B cell (primary cell): ENCODE measurements around the gene MRGPRG. TPM values are rescaled to one million over a fixed set of nuclear protein-coding genes. Genes with fewer than 3 reads are reported as not detected.

Source experiments
- ATAC-seq: fragments of 200-7000 bp; cut with Tn5 transposase; one replicate; pipeline ENCODE4 v1.10.0; 2021; ENCODE audit warnings: low read depth, mild to moderate bottlenecking, moderate number of reproducible peaks, moderate library complexity
- CTCF ChIA-PET: fragments of 350-600 bp; sonication (Branson Sonifier 250); formaldehyde crosslinking; loops from one replicate; lab custom pipeline; 2021; ENCODE audit warnings: antibody characterized with exemption, inconsistent platforms; lab: Charles Lee
- POLR2A ChIA-PET: fragments of 350-600 bp; sonication (Branson Sonifier 250); formaldehyde crosslinking; loops from one replicate; lab custom pipeline; 2021; ENCODE audit warnings: antibody characterized with exemption; lab: Charles Lee
- DNase-seq: peaks from one replicate; pipeline ENCODE4 v3.0.0; 2013
- H2AFZ ChIP-seq: 2 replicates; pipeline ENCODE4 v1.6.1; 2012; ENCODE audit warnings: mild to moderate bottlenecking, low read depth, low read length; ENCODE audit not compliant: insufficient read depth, poor library complexity, severe bottlenecking
- H3K27ac ChIP-seq, 2 donors: 1 replicate in 1 of 2; 2 replicates in 1 of 2; pipeline ENCODE4 v1.5.1; 2012 to 2013; ENCODE audit warnings: low read length in 2 of 2, mild to moderate bottlenecking in 2 of 2, moderate library complexity in 1 of 2
- H3K27me3 ChIP-seq, 4 experiments: fragments of 200-600 bp in 1 of 4; sonication (generic) in 1 of 4; replicated peaks in 1 of 4; 1 replicate in 2 of 4; 2 replicates in 2 of 4; pipeline versions ENCODE4 v1.6.1 to v1.7.0; 2013 to 2016; ENCODE audit warnings: low read length in 3 of 4, mild to moderate bottlenecking in 2 of 4, mixed read lengths in 1 of 4, moderate library complexity in 1 of 4; ENCODE audit not compliant: insufficient read depth in 4 of 4, control insufficient read depth in 3 of 4; ENCODE audit errors: control extremely low read depth in 1 of 4
- H3K36me3 ChIP-seq, 2 experiments: replicated peaks in 1 of 2; 1 replicate in 1 of 2; 2 replicates in 1 of 2; pipeline versions ENCODE4 v1.6.1 to v1.7.1; 2013; ENCODE audit warnings: low read length in 1 of 2; ENCODE audit not compliant: insufficient read depth in 2 of 2, control insufficient read depth in 1 of 2; ENCODE audit errors: control extremely low read depth in 1 of 2, extremely low read depth in 1 of 2
- H3K4me1 ChIP-seq, 2 donors: fragments of 200-600 bp in 1 of 2; sonication (generic) in 1 of 2; 1 replicate in 1 of 2; 2 replicates in 1 of 2; pipeline versions ENCODE4 v1.5.1 to v1.6.1; 2013 to 2017; ENCODE audit warnings: low read length in 2 of 2; ENCODE audit not compliant: control insufficient read depth in 2 of 2, insufficient read depth in 2 of 2
- H3K4me2 ChIP-seq: replicated peaks from 2 replicates; pipeline ENCODE3; 2012; ENCODE audit warnings: mild to moderate bottlenecking, low read depth, low read length; ENCODE audit not compliant: poor library complexity, severe bottlenecking
- H3K4me3 ChIP-seq, 5 experiments: fragments of 200-600 bp in 1 of 5; sonication (generic) in 1 of 5; 1 replicate in 3 of 5; 2 replicates in 2 of 5; pipeline versions ENCODE4 v1.5.1 to v1.7.0; 2011 to 2016; ENCODE audit warnings: low read length in 4 of 5, mild to moderate bottlenecking in 4 of 5, low read depth in 2 of 5, control low read depth in 1 of 5, moderate library complexity in 1 of 5; ENCODE audit not compliant: insufficient read depth in 1 of 5; ENCODE audit errors: control extremely low read depth in 1 of 5, extremely low read depth in 1 of 5
- H3K79me2 ChIP-seq: fragments of 200-600 bp; sonication (generic); one replicate; pipeline ENCODE4 v1.6.0; 2016; ENCODE audit warnings: low read length; ENCODE audit not compliant: control insufficient read depth, insufficient read depth
- H3K9ac ChIP-seq: fragments of 200-600 bp; sonication (generic); 2 replicates; pipeline ENCODE4 v1.6.1; 2017; ENCODE audit warnings: mild to moderate bottlenecking, low read length, moderate library complexity
- H3K9me3 ChIP-seq, 3 donors: one replicate each; pipeline versions ENCODE4 v1.6.1 to v1.7.1; 2013; ENCODE audit warnings: low read length in 2 of 3; ENCODE audit not compliant: control insufficient read depth in 2 of 3, insufficient read depth in 1 of 3; ENCODE audit errors: control extremely low read depth in 1 of 3
- H4K20me1 ChIP-seq: 2 replicates; pipeline ENCODE4 v1.6.0; 2012; ENCODE audit warnings: mild to moderate bottlenecking, low read length; ENCODE audit not compliant: insufficient read depth, control insufficient read depth, poor library complexity, severe bottlenecking
- H3K27ac Mint-ChIP-seq: one replicate; pipeline ENCODE4 v1.8.0; 2021; ENCODE audit warnings: mixed read lengths
- H3K27me3 Mint-ChIP-seq: one replicate; pipeline ENCODE4 v1.8.0; 2021; ENCODE audit warnings: mixed read lengths
- H3K4me1 Mint-ChIP-seq: one replicate; pipeline ENCODE4 v1.8.0; 2021; ENCODE audit warnings: mixed read lengths
- H3K4me3 Mint-ChIP-seq: one replicate; pipeline ENCODE4 v1.8.0; 2021; ENCODE audit warnings: mixed read lengths
- H3K9me3 Mint-ChIP-seq: one replicate; pipeline ENCODE4 v1.8.0; 2022; ENCODE audit warnings: mixed read lengths; ENCODE audit not compliant: insufficient read depth
- EZH2 ChIP-seq: IDR thresholded peaks from 2 replicates; pipeline ENCODE4 v1.6.1; 2012; ENCODE audit warnings: borderline replicate concordance, low read depth, mild to moderate bottlenecking, moderate library complexity, low read length; ENCODE audit not compliant: insufficient read depth, poor library complexity, severe bottlenecking
- WGBS: methylation state at CpG from one replicate; pipeline ENCODE4 v1.1.5; 2013; ENCODE audit warnings: missing lambda C conversion rate; ENCODE audit not compliant: insufficient coverage; 5-methylcytosine and 5-hydroxymethylcytosine counted together
- intact Hi-C: fragments of 100-400 bp; cut with micrococcal nuclease; formaldehyde crosslinking; loops from one replicate; pipeline ENCODE4 v1.10.0; 2022
- polyA plus RNA-seq: library from polyadenylated mRNA; depleted of rRNA; stranded (reverse); fragments of >200 nt; gene quantifications from 2 replicates; pipeline ENCODE4 v1.2.3, GENCODE V29; 2012
- total RNA-seq, 2 donors: library from RNA; stranded (reverse); fragments of 120-200 nt in 1 of 2; gene quantifications; 1 replicate in 1 of 2; 2 replicates in 1 of 2; pipeline versions ENCODE4 v1.2.3 to v1.2.4, GENCODE V29; 2013 to 2022
- TF ChIP-seq, protein P1 (sequence below): fragments of 200-600 bp; IDR thresholded peaks from one replicate; pipeline ENCODE4 v1.8.0; 2022; ENCODE audit warnings: antibody characterized with exemption, mild to moderate bottlenecking

MRGPRG gene
- total and polyA plus RNA-seq, 2 donors (not counting 1 experiment from before 2014, with no cell fraction given): not detected

GRCh38 chr11:3237119-3237518 lies 18.5 kb upstream of the MRGPRG start:
- Histone ChIP-seq H3K27ac (no peak overlapping the region), H4K20me1 (no peaks in the 10 kb centered on the region), H3K36me3 (no peaks in the 10 kb centered on the region), H3K9me3 (no peaks in the 10 kb centered on the region), H3K79me2 (no peaks in the 10 kb centered on the region), H3K9ac (no peak overlapping the region), H3K27me3 (no peaks in the 10 kb centered on the region), H3K4me1 (no peaks in the 10 kb centered on the region), H2AFZ (no peak overlapping the region), H3K4me2 (no peak overlapping the region), H3K4me3 (no peak overlapping the region)
- intact Hi-C loops: no loop called here
- Mint-ChIP-seq H3K4me3 (no peak overlapping the region), H3K9me3 (no peaks in the 10 kb centered on the region), H3K27ac (no peak overlapping the region), H3K4me1 (no peaks in the 10 kb centered on the region), H3K27me3 (peaks cover 11% of the 10 kb centered on the region)
- ChIA-PET CTCF (no interaction called here), POLR2A (no interaction called here)
- ATAC-seq (no peak), DNase-seq (no peak)
- no CpG with 5 or more reads among the region's 2 CpGs for WGBS
- TF ChIP-seq, protein P1, sequence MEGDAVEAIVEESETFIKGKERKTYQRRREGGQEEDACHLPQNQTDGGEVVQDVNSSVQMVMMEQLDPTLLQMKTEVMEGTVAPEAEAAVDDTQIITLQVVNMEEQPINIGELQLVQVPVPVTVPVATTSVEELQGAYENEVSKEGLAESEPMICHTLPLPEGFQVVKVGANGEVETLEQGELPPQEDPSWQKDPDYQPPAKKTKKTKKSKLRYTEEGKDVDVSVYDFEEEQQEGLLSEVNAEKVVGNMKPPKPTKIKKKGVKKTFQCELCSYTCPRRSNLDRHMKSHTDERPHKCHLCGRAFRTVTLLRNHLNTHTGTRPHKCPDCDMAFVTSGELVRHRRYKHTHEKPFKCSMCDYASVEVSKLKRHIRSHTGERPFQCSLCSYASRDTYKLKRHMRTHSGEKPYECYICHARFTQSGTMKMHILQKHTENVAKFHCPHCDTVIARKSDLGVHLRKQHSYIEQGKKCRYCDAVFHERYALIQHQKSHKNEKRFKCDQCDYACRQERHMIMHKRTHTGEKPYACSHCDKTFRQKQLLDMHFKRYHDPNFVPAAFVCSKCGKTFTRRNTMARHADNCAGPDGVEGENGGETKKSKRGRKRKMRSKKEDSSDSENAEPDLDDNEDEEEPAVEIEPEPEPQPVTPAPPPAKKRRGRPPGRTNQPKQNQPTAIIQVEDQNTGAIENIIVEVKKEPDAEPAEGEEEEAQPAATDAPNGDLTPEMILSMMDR: no peak
- TF ChIP-seq EZH2: no peak

DNA sequence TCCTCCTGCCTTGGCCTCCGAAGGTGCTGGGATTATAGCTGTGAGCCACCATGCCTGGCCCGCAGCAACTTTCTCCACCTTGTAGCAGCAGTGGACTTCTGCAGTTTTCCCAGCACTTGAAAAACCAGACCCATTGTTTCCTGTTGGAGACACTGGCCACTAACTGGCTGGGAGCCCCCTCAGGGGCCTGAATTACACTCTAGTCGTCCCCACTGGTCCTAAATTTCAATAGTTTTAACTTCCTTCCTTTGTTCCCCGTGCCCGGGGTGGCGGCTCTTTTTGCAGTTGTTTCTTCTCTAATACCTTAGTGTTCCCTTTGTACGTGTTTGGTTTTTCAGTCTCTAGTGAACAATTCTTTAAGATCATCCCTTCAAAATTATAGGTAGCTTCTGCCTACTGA lies 16.2 kb upstream of the MRGPRG start:
- no peaks in the 10 kb centered on the region for H3K36me3 ChIP-seq
- intact Hi-C loops: no loop called here
- H3K79me2 ChIP-seq: no peaks in the 10 kb centered on the region
- POLR2A ChIA-PET: no interaction called here
- TF ChIP-seq, protein P1: no peak
- TF ChIP-seq EZH2: no peak
- H3K4me1 ChIP-seq: no peaks in the 10 kb centered on the region
- H3K27ac ChIP-seq: no peak overlapping the region
- H3K27me3 ChIP-seq: no peaks in the 10 kb centered on the region
- no peak overlapping the region for H3K9ac ChIP-seq
- H2AFZ ChIP-seq: no peak overlapping the region
- no peak for DNase-seq
- CTCF ChIA-PET: no interaction called here
- no peaks in the 10 kb centered on the region for H3K9me3 Mint-ChIP-seq
- no peaks in the 10 kb centered on the region for H3K9me3 ChIP-seq
- no peak overlapping the region for H3K4me3 Mint-ChIP-seq
- H3K27ac Mint-ChIP-seq: no peak overlapping the region
- WGBS: 56% methylated on average over 6 of the region's 7 CpGs
- H3K4me3 ChIP-seq: no peak overlapping the region
- ATAC-seq: no peak
- H3K4me2 ChIP-seq: no peak overlapping the region
- peaks cover 3% of the 10 kb centered on the region for H3K27me3 Mint-ChIP-seq
- no peaks in the 10 kb centered on the region for H4K20me1 ChIP-seq
- H3K4me1 Mint-ChIP-seq: no peaks in the 10 kb centered on the region
